T-helper 2 cell treated with Interferon-gamma antibody and Interleukin-4, amounts not matched to agents 5 μg/mL and 100 μg/mL, for 36 hours (primary cell): Measurements from ENCODE around the gene FAM118B.

Source experiments
- DNase-seq: peaks from one replicate; pipeline ENCODE4 v3.0.0; 2021; ENCODE audit warnings: low spot score
- H3K27ac Mint-ChIP-seq: one replicate; pipeline ENCODE4 v1.8.0; 2021; ENCODE audit warnings: mild to moderate bottlenecking, mixed read lengths
- H3K27me3 Mint-ChIP-seq: one replicate; pipeline ENCODE4 v1.8.0; 2021; ENCODE audit warnings: low read depth, mixed read lengths
- H3K36me3 Mint-ChIP-seq: one replicate; pipeline ENCODE4 v1.8.0; 2021; ENCODE audit warnings: low read depth, mixed read lengths
- H3K4me1 Mint-ChIP-seq: one replicate; pipeline ENCODE4 v1.8.0; 2021; ENCODE audit warnings: low read depth, mixed read lengths
- H3K4me3 Mint-ChIP-seq: one replicate; pipeline ENCODE4 v1.8.0; 2022; ENCODE audit warnings: mild to moderate bottlenecking, moderate library complexity, mixed read lengths
- H3K9me3 Mint-ChIP-seq: one replicate; pipeline ENCODE4 v1.8.0; 2021; ENCODE audit warnings: mixed read lengths

FAM118B gene

DNA sequence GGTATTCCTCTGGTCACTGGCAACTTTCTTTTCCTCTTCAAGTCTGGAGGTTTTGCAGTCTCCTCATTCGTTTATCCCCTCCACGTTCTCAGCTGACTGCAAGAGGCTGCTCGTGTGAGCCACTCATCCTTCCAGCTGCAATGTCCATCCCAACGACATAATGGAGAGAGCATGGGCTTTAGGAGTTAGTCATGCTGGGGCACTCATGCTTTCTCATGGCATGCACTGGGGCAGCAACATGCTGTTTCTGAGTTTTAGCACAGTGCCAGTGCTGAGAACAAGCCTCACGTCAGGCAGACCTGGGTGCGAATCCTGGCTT, 99.4 kb downstream of the FAM118B start:
- peaks cover 47% of the 10 kb centered on the region for H3K36me3 Mint-ChIP-seq
- H3K27ac Mint-ChIP-seq = no peak overlapping the region
- H3K4me3 Mint-ChIP-seq = no peak overlapping the region
- peaks cover 21% of the 10 kb centered on the region for H3K4me1 Mint-ChIP-seq
- no peak for DNase-seq
- peaks cover under 1% of the 10 kb centered on the region for H3K9me3 Mint-ChIP-seq
- no peaks in the 10 kb centered on the region for H3K27me3 Mint-ChIP-seq

- H3K4me1 Mint-ChIP-seq = peaks cover 21% of the 10 kb centered on the region
- no peak overlapping the region for H3K4me3 Mint-ChIP-seq
- H3K27ac Mint-ChIP-seq = no peak overlapping the region
- peaks cover 49% of the 10 kb centered on the region for H3K36me3 Mint-ChIP-seq
- no peaks in the 10 kb centered on the region for H3K27me3 Mint-ChIP-seq
- DNase-seq = no peak
- H3K9me3 Mint-ChIP-seq = peaks cover 6% of the 10 kb centered on the region
These were observed 100.1 kb downstream of the FAM118B start for GRCh38 chr11:126311401-126312291.
